OCI-M2 (cell line): ENCODE measurements around the gene CRYGS.
"Not testable (repeated sequence)": the region's sequence is repeated elsewhere in the genome, so short reads cannot be mapped to it uniquely, and the experiment has no call there.

Source experiments
- DNase-seq: peaks from one replicate; lab custom pipeline; 2025; ENCODE audit not compliant: unreplicated experiment; lab: John Stamatoyannopoulos, UW

CRYGS gene

GRCh38 chr3:186564586-186564985 lies 20.4 kb upstream of the CRYGS start:
- DNase-seq: no peak

DNA sequence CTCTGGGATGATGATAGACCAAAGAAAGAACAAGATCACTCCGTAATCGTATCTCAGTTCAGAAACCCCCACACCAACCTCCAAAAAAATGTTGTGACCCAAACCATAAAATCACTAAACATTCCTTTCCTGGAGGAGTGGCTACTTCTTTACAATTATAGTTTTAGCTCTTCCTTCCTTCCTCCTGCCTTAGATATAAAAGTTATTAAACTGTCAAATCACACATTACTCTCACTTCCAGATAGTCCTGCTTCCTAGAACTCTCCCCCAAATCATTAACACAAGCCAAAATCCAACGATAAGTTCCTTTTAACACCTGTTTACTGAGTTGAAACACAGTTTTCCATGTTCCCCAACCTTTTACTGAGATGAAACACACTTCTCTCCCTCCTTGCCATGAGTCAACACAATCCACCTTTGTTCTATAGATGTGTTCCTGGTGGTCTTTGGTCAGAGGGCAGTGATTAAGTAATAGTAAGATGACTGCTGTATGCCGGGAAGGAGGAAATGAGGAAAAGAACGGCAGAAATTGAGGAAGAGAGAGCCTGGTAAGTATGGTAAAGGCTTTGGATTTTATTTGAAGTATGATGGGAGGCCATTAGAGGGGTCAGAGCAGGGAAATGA lies 8.3 kb upstream of the CRYGS start:
- DNase-seq: no peak

DNA sequence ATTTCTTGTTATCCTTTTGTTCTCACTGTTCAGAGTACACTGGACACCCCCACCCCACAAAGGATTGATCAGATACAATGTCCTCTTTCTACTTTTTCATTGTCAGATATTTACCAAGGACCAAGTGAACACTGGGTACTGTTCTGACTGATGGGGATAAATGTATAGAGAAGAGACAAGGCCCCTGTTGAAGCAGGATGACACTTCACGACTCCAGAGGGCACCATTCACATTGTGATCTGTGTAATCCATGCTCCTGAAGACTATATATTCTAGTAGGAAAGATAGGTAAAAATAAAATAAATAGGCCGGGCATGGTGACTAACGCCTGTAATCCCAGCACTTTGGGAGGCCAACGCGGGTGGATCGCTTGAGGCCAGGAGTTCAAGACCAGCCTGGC lies 7.2 kb upstream of the CRYGS start:
- DNase-seq: no peak

DNA sequence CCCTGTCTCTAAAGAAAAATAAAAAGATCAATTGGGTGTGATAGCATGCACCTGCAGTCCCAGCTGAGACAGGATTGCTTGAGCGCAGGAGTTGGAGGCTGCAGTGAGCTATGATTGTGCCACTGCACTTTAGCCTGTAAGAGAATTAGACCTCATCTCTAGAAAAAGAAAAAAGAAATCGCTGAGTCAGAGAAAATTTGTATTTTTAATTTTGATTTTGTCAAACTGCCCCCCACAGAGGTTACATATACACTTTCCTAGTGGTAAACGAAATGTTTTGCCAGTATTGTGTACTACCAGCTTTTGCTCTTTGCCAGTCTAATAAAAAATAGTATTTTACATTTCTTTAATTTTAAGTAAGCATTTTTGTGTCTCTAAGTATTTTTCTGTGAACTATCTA lies 5.3 kb upstream of the CRYGS start:
- DNase-seq: no peak

GRCh38 chr3:186540835-186541226 lies 3.3 kb downstream of the CRYGS start:
- no peak for DNase-seq

DNA sequence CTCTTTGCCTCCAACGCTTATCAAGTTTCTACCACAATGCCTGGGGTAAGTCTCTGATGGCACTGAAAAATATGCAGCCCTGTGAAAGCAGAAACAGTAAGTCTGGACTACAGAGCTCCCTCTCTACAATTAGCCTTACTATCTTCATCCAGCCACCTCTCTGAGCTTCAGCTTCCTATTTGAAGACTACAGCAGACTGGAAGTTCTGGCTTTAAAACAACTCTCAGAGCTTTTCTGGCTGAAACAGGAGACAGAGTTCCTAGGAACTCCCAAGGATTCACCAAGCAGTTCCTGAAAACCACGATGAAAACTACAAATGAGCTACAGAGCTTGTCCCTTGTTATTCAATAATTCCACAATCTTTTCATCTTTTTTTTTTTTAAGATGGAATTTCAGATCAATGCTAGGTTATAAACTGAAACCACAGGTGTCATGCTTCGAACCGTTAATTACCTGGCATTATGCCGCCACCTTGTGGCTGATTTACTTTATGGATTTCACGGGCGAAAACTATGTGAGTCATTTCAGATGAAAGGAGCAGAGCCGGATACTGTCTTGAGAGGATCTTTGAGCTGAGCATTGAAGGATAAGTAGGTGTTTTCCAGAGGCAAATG lies 3.9 kb downstream of the CRYGS start:
- DNase-seq: peak; percentile 18

- DNase-seq: no peak
Measured at GRCh38 chr3:186538779-186539178, 5.4 kb downstream of the CRYGS start.

DNA sequence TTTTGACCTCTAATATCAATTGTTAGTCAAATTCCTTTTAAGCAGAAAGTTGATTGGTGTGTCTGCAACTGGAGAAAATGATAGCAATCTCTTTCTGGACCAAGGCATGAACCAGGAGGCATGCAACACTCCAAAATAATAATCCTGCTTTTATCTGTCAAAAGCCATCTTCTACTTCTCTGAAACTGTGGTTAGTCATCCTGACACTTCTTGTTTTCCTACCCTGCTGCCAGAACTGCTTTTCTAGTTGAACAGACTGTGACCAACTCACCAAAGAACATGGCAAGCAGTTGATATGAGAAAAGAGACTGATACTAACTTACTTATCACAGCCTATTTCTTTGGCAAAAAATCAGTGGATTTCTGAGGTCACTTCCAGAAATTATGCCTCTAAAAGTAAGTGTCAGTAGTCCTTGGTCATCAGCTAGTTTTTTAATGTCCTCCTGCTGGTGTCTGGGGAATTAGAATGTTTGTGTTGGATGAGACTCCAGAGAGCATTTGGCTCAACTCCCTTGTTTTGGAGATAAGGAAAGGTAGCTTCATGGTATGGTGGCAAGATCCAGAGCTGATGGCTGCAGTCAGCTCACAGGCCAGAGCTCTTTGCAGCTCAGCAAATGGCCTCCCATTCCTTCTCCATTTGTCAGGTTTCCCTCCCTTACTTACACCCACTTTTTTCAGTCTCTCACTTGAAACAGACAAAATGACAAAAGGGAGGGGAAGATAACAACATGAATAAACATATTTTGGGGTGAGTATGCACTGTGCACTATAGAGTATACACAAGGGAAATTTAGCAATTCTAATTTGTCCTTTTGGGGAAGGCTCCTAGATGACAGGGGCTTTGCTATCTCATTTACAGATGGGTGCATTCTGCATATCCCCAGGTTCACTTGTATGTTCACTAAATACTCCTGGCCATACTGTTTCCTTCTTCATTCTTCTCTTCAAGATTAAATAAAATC lies 7.0 kb downstream of the CRYGS start:
- DNase-seq: no peak

GRCh38 chr3:186534113-186534669 lies 10.0 kb downstream of the CRYGS start:
- no peak for DNase-seq

- DNase-seq: no peak
Measured at GRCh38 chr3:186532598-186533072, 11.5 kb downstream of the CRYGS start.

- DNase-seq: not testable (repeated sequence)
Measured at GRCh38 chr3:186531694-186532093, 12.5 kb downstream of the CRYGS start.

GRCh38 chr3:186530415-186530814 lies 13.8 kb downstream of the CRYGS start:
- no peak for DNase-seq

GRCh38 chr3:186529201-186529999 lies 14.8 kb downstream of the CRYGS start:
- DNase-seq: no peak

GRCh38 chr3:186526256-186526606 lies 17.9 kb downstream of the CRYGS start:
- DNase-seq: no peak

DNA sequence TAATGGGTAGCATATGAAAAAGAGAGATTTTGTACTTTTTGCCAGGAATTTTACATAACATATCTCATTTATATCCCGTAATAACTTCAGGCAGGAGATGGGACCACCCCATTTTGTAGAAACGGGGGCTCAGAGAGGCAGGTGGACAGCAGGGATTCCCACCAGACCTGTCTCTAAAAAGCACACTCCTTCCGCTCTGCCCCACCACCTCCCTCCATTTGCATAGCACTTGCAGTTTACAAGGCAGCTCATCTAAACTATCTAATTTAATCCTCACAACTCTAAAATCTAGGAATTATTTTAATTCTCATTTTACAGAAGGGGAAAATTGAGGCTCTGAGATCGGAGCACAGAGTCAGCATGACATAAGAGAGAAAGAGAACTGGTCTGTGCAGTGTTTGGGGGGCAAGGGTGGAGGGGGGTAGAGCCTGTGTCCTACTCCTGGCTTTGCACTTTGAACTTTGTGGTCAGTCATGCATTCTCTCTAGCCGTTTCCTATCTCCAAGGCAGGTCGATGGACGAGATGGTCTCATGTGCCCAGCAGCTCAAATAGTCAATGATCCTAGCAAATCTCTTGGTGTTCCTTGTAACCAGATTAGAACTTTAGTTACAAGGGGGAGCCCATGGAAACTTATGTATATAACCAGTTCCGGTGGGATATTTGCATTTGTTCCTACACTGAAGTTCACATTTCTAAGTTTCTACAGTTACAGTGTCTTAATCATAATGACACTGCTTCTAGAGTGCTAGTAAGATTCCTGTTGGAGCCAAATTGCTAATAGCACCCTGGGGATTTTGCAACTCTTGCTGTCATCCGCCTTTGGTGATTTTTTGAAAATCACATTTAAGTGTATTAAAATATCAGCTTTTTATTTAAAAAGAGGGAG lies 18.6 kb downstream of the CRYGS start:
- DNase-seq: no peak

DNA sequence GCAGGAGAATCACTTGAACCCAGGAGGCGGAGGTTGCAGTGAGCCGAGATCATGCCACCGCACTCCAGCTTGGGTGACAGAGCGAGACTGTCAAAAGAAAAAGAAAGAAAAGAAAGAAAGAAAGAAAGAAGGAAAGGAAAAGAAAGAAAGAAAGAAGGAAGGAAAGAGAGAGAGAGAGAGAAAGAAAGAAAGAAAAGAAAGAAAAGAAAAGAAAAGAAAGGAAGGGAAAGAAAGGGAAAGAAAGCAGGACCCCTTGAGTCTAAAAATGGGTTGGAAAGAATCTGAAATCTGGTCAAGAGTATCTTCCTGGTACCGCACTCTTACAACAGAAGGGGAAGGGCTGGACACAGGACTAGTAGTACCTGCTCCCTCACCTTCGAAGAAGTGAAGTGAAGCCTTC lies 19.6 kb downstream of the CRYGS start:
- DNase-seq: no peak

GRCh38 chr3:186523434-186523833 lies 20.7 kb downstream of the CRYGS start:
- DNase-seq: no peak

DNA sequence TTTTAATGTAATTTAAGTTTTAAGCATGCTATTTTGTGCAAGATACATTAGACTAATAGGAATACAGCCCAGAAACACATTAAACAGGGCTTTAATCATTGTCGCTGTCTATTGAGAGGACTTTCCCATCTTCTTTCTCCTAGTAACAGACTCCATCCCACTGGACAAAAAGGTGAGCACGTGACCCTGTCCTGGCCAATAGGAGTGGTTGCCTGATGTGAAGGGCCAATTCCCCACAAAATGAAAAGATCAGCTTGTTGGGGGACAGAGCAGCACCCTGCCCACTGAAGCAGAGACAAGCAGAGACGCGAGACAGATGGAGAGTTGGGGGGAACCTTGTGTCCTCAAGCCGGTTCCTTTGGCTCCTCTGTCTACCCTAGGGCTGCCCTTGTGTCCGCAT lies 21.2 kb downstream of the CRYGS start:
- DNase-seq: no peak

- no peak for DNase-seq
Measured at GRCh38 chr3:186520957-186521842, 23.0 kb downstream of the CRYGS start.
